Breast epithelium (tissue), 4 donors: ENCODE results near the gene KRTAP10-1. TPM values are rescaled to one million over a fixed set of nuclear protein-coding genes. Genes with fewer than 3 reads are reported as not detected.
A peak's percentile ranks its signal among the peaks of the same experiment; 100 is the strongest.

ENCODE experiments used
- DNase-seq, 2 donors: peaks; one replicate each; pipeline ENCODE4 v3.0.0-alpha.2; 2019; ENCODE audit warnings: low spot score in 2 of 2
- H3K27ac ChIP-seq, 2 donors: fragments of 200-600 bp; sonication (generic) in 1 of 2; one replicate each; pipeline ENCODE4 v1.5.1; 2016 to 2019; ENCODE audit warnings: mild to moderate bottlenecking in 1 of 2
- H3K27me3 ChIP-seq, 2 donors: fragments of 200-600 bp; sonication (generic) in 1 of 2; one replicate each; pipeline versions ENCODE4 v1.5.1 to v1.6.0; 2017 to 2019; ENCODE audit warnings: control low read depth in 1 of 2, mild to moderate bottlenecking in 1 of 2
- H3K36me3 ChIP-seq: fragments of 200-600 bp; one replicate; pipeline ENCODE4 v1.5.1; 2019
- H3K4me1 ChIP-seq, 2 donors: fragments of 200-600 bp; sonication (generic); one replicate each; pipeline ENCODE4 v1.5.1; 2016 to 2019; ENCODE audit warnings: control low read depth in 1 of 2
- H3K4me3 ChIP-seq, 3 donors: fragments of 200-600 bp; sonication (generic); 1 replicate in 2 of 3; 2 replicates in 1 of 3; pipeline ENCODE4 v1.5.1; 2016 to 2019; ENCODE audit warnings: mild to moderate bottlenecking in 3 of 3, moderate library complexity in 2 of 3
- H3K9me3 ChIP-seq, 2 donors: fragments of 200-600 bp; sonication (generic) in 1 of 2; one replicate each; pipeline ENCODE4 v1.5.1; 2016 to 2019; ENCODE audit warnings: control low read depth in 1 of 2
- POLR2A ChIP-seq: fragments of 450-650 bp; IDR thresholded peaks from one replicate; pipeline ENCODE4 v1.6.1; 2016; ENCODE audit warnings: antibody characterized with exemption, mild to moderate bottlenecking, moderate library complexity
- POLR2AphosphoS5 ChIP-seq, 3 donors: sonication (generic); formaldehyde crosslinking; IDR thresholded peaks; one replicate each; pipeline ENCODE4 v1.6.1; 2017; ENCODE audit warnings: antibody characterized with exemption in 3 of 3
- intact Hi-C: fragments of 100-400 bp; cut with DNase I; formaldehyde crosslinking; loops from one replicate; pipeline ENCODE4 v1.15.1; 2023; ENCODE audit warnings: low total_unique reads
- total RNA-seq, 3 donors: library from RNA; depleted of rRNA; stranded (reverse); fragments of >200 nt; gene quantifications; one replicate each; pipeline ENCODE4 v1.1.0, GENCODE V29; 2016
- TF ChIP-seq, protein P1 (sequence below), 3 donors: fragments of 450-650 bp; IDR thresholded peaks; one replicate each; pipeline ENCODE4 v1.5.1; 2016 to 2017; ENCODE audit warnings: antibody characterized with exemption in 3 of 3, mild to moderate bottlenecking in 3 of 3, moderate library complexity in 3 of 3

KRTAP10-1 gene
- total RNA-seq, 3 donors from 2014 or later: not detected

GRCh38 chr21:44499211-44499560, 40.8 kb downstream of the KRTAP10-1 start:
- no peak for TF ChIP-seq POLR2A
- TF ChIP-seq, protein P1, sequence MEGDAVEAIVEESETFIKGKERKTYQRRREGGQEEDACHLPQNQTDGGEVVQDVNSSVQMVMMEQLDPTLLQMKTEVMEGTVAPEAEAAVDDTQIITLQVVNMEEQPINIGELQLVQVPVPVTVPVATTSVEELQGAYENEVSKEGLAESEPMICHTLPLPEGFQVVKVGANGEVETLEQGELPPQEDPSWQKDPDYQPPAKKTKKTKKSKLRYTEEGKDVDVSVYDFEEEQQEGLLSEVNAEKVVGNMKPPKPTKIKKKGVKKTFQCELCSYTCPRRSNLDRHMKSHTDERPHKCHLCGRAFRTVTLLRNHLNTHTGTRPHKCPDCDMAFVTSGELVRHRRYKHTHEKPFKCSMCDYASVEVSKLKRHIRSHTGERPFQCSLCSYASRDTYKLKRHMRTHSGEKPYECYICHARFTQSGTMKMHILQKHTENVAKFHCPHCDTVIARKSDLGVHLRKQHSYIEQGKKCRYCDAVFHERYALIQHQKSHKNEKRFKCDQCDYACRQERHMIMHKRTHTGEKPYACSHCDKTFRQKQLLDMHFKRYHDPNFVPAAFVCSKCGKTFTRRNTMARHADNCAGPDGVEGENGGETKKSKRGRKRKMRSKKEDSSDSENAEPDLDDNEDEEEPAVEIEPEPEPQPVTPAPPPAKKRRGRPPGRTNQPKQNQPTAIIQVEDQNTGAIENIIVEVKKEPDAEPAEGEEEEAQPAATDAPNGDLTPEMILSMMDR (IDR thresholded peaks at IDR 0.05): no peak
- no peak for TF ChIP-seq POLR2AphosphoS5 (IDR thresholded peaks at IDR 0.05)
- H3K27me3 ChIP-seq: no peaks in the 10 kb centered on the region
- intact Hi-C loops: no loop called here

GRCh38 chr21:44498280-44499210, 41.5 kb downstream of the KRTAP10-1 start:
- TF ChIP-seq POLR2A: no peak
- no peak for TF ChIP-seq POLR2AphosphoS5 (IDR thresholded peaks at IDR 0.05)
- TF ChIP-seq, protein P1 (IDR thresholded peaks at IDR 0.05): no peak
- Histone ChIP-seq H3K4me3 (no peak overlapping the region), H3K9me3 (peaks cover 0 to under 1% of the 10 kb centered on the region in 2 donors), H3K27me3 (no peaks in the 10 kb centered on the region), H3K36me3 (no peaks in the 10 kb centered on the region), H3K4me1 (peaks cover 0 to 6% of the 10 kb centered on the region in 2 donors), H3K27ac (peak overlapping the region in 1 of 2 donors; percentile 57)
- DNase-seq: no peak
- intact Hi-C loops: no loop called here

More at GRCh38 chr21:44499211-44499560, 40.8 kb downstream of the KRTAP10-1 start:
- Histone ChIP-seq H3K27ac (no peak overlapping the region), H3K4me1 (peaks cover 0 to 6% of the 10 kb centered on the region in 2 donors), H3K9me3 (no peaks in the 10 kb centered on the region), H3K4me3 (no peak overlapping the region), H3K36me3 (no peaks in the 10 kb centered on the region)
- DNase-seq: no peak

GRCh38 chr21:44497703-44498126, 42.3 kb downstream of the KRTAP10-1 start:
- DNase-seq: no peak
- Histone ChIP-seq H3K4me3 (no peak overlapping the region), H3K27ac (peak overlapping the region in 1 of 2 donors; percentile 87), H3K27me3 (no peaks in the 10 kb centered on the region), H3K4me1 (peaks cover 0 to 6% of the 10 kb centered on the region in 2 donors), H3K9me3 (peaks cover 7 to 9% of the 10 kb centered on the region in 2 donors), H3K36me3 (no peaks in the 10 kb centered on the region)
- TF ChIP-seq, protein P1 (IDR thresholded peaks at IDR 0.05): no peak
- TF ChIP-seq POLR2A: no peak
- TF ChIP-seq POLR2AphosphoS5 (IDR thresholded peaks at IDR 0.05): no peak
- intact Hi-C loops: no loop called here

GRCh38 chr21:44496564-44497550, 43.1 kb downstream of the KRTAP10-1 start:
- intact Hi-C loops: no loop called here
- TF ChIP-seq POLR2A (no peak), POLR2AphosphoS5 (IDR thresholded peaks at IDR 0.05) (no peak)
- TF ChIP-seq, protein P1 (IDR thresholded peaks at IDR 0.05): no peak
- Histone ChIP-seq H3K27me3 (no peaks in the 10 kb centered on the region), H3K36me3 (no peaks in the 10 kb centered on the region), H3K27ac (peak overlapping the region; percentile 66 to 87), H3K9me3 (peaks cover 9 to 16% of the 10 kb centered on the region in 2 donors), H3K4me1 (peaks cover 0 to 6% of the 10 kb centered on the region in 2 donors), H3K4me3 (peak overlapping the region in 2 of 3 donors; percentile 33 to 59)
- DNase-seq: no peak
